H9 (cell line): Measurements from ENCODE around the gene TYMP. TPM values are rescaled to one million over a fixed set of nuclear protein-coding genes. Genes with fewer than 3 reads are reported as not detected.

Experiments
- DNase-seq: peaks from one replicate; pipeline ENCODE4 v3.0.0-alpha.2; 2017
- H2AFZ ChIP-seq: one replicate; pipeline ENCODE4 v1.6.1; 2013; ENCODE audit warnings: mild to moderate bottlenecking, low read length, control low read depth, moderate library complexity
- H2AK5ac ChIP-seq: 2 replicates; pipeline ENCODE4 v1.6.1; 2013; ENCODE audit warnings: low read length, control low read depth, mixed read lengths; ENCODE audit not compliant: insufficient read length
- H2BK120ac ChIP-seq: one replicate; pipeline ENCODE4 v1.6.1; 2013; ENCODE audit warnings: low read depth, mild to moderate bottlenecking, low read length, control low read depth, inconsistent platforms; ENCODE audit not compliant: poor library complexity, severe bottlenecking
- H2BK12ac ChIP-seq: 2 replicates; pipeline ENCODE4 v1.6.1; 2013; ENCODE audit warnings: low read length, control low read depth, mixed read lengths, low read depth; ENCODE audit not compliant: insufficient read length
- H2BK15ac ChIP-seq: 2 replicates; pipeline ENCODE4 v1.6.1; 2013; ENCODE audit warnings: low read depth, low read length, control low read depth
- H2BK20ac ChIP-seq: one replicate; pipeline ENCODE4 v1.6.1; 2013; ENCODE audit warnings: low read depth, mild to moderate bottlenecking, low read length, control low read depth, inconsistent platforms; ENCODE audit not compliant: poor library complexity, severe bottlenecking
- H2BK5ac ChIP-seq: 2 replicates; pipeline ENCODE4 v1.6.1; 2013; ENCODE audit warnings: low read length, control low read depth, mixed read lengths; ENCODE audit not compliant: insufficient read length
- H3K14ac ChIP-seq: 2 replicates; pipeline ENCODE4 v1.6.1; 2013; ENCODE audit warnings: low read length, control low read depth; ENCODE audit not compliant: insufficient read depth
- H3K18ac ChIP-seq: 2 replicates; pipeline ENCODE4 v1.6.1; 2013; ENCODE audit warnings: low read depth, mild to moderate bottlenecking, mixed read lengths, low read length, control low read depth; ENCODE audit not compliant: insufficient read length
- H3K23ac ChIP-seq: 2 replicates; pipeline ENCODE4 v1.6.1; 2013; ENCODE audit warnings: low read length, control low read depth, mixed read lengths, low read depth; ENCODE audit not compliant: insufficient read length
- H3K23me2 ChIP-seq: 2 replicates; pipeline ENCODE4 v1.6.1; 2013; ENCODE audit warnings: low read depth, mild to moderate bottlenecking, mixed read lengths, low read length, control low read depth; ENCODE audit not compliant: insufficient read length, poor library complexity, severe bottlenecking
- H3K27ac ChIP-seq: 2 replicates; pipeline ENCODE4 v1.5.1; 2013; ENCODE audit warnings: low read length, control low read depth, mixed read lengths, low read depth; ENCODE audit not compliant: insufficient read length
- H3K27me3 ChIP-seq: 2 replicates; pipeline ENCODE4 v1.6.1; 2013; ENCODE audit warnings: low read length, control low read depth, inconsistent platforms; ENCODE audit not compliant: insufficient read depth
- H3K4ac ChIP-seq: 2 replicates; pipeline ENCODE4 v1.6.1; 2013; ENCODE audit warnings: low read depth, mild to moderate bottlenecking, control low read depth, inconsistent platforms, low read length, moderate library complexity
- H3K4me1 ChIP-seq: 2 replicates; pipeline ENCODE4 v1.6.1; 2013; ENCODE audit warnings: low read length, control low read depth, inconsistent platforms; ENCODE audit not compliant: insufficient read depth
- H3K4me2 ChIP-seq: 2 replicates; pipeline ENCODE4 v1.6.1; 2013; ENCODE audit warnings: low read length, control low read depth, mixed read lengths; ENCODE audit not compliant: insufficient read length, insufficient read depth
- H3K56ac ChIP-seq: 2 replicates; pipeline ENCODE4 v1.6.1; 2013; ENCODE audit warnings: low read depth, mild to moderate bottlenecking, mixed read lengths, low read length, control low read depth; ENCODE audit not compliant: insufficient read length
- H3K79me1 ChIP-seq: 2 replicates; pipeline ENCODE4 v1.6.1; 2013; ENCODE audit warnings: low read depth, mild to moderate bottlenecking, moderate library complexity, low read length, control low read depth, inconsistent platforms; ENCODE audit not compliant: insufficient read depth, poor library complexity, severe bottlenecking
- H3K79me2 ChIP-seq: 2 replicates; pipeline ENCODE4 v1.6.1; 2013; ENCODE audit warnings: low read length, control low read depth, inconsistent platforms; ENCODE audit not compliant: insufficient read depth
- H3K9ac ChIP-seq: 2 replicates; pipeline ENCODE4 v1.6.1; 2013; ENCODE audit warnings: low read length, control low read depth, mixed read lengths; ENCODE audit not compliant: insufficient read length; ENCODE audit errors: extremely low read depth
- H3K9me3 ChIP-seq: one replicate; pipeline ENCODE4 v1.6.1; 2013; ENCODE audit warnings: low read depth, low read length, inconsistent platforms; ENCODE audit not compliant: control insufficient read depth
- H3T11ph ChIP-seq: one replicate; pipeline ENCODE4 v1.6.1; 2013; ENCODE audit warnings: mild to moderate bottlenecking, low read length, control low read depth, inconsistent platforms
- H4K20me1 ChIP-seq: one replicate; pipeline ENCODE4 v1.6.1; 2013; ENCODE audit not compliant: control insufficient read depth, insufficient read length, insufficient read depth
- H4K5ac ChIP-seq: 2 replicates; pipeline ENCODE4 v1.6.1; 2013; ENCODE audit warnings: low read depth, mild to moderate bottlenecking, mixed read lengths, low read length, control low read depth; ENCODE audit not compliant: insufficient read length
- H4K8ac ChIP-seq: replicated peaks from 2 replicates; pipeline ENCODE4 v1.6.1; 2013; ENCODE audit warnings: low read length, control low read depth, mixed read lengths, low read depth; ENCODE audit not compliant: insufficient read length
- H4K91ac ChIP-seq: 2 replicates; pipeline ENCODE4 v1.6.1; 2013; ENCODE audit warnings: low read depth, mild to moderate bottlenecking, moderate library complexity, mixed read lengths, low read length, control low read depth; ENCODE audit not compliant: insufficient read length
- H3K27ac Mint-ChIP-seq, 3 experiments: 2 replicates in 2 of 3; 3 replicates in 1 of 3; pipeline ENCODE4 v1.8.0; 2020 to 2021; ENCODE audit warnings: mixed read lengths in 3 of 3, mild to moderate bottlenecking in 1 of 3, moderate library complexity in 1 of 3
- H3K27me3 Mint-ChIP-seq: 2 replicates; pipeline ENCODE4 v1.8.0; 2021; ENCODE audit warnings: low read depth, mild to moderate bottlenecking, moderate library complexity, mixed read lengths
- H3K36me3 Mint-ChIP-seq, 3 experiments: 2 replicates in 2 of 3; 3 replicates in 1 of 3; pipeline ENCODE4 v1.8.0; 2020 to 2021; ENCODE audit warnings: low read depth in 3 of 3, mixed read lengths in 3 of 3; ENCODE audit not compliant: insufficient read depth in 1 of 3
- H3K4me1 Mint-ChIP-seq, 2 experiments: 2 replicates each; pipeline ENCODE4 v1.8.0; 2020; ENCODE audit warnings: mixed read lengths in 2 of 2
- H3K4me3 Mint-ChIP-seq, 2 experiments: 2 replicates in 1 of 2; 3 replicates in 1 of 2; pipeline ENCODE4 v1.8.0; 2020 to 2021; ENCODE audit warnings: mild to moderate bottlenecking in 2 of 2, mixed read lengths in 2 of 2, moderate library complexity in 1 of 2
- H3K9me3 Mint-ChIP-seq, 2 experiments: 2 replicates in 1 of 2; 3 replicates in 1 of 2; pipeline ENCODE4 v1.8.0; 2020; ENCODE audit warnings: mild to moderate bottlenecking in 2 of 2, mixed read lengths in 2 of 2, moderate library complexity in 1 of 2
- WGBS: extraction: QIAGEN DNeasy Blood & Tissue Kit; methylation state at CpG from one replicate; pipeline ENCODE4 v1.1.7; 2013; ENCODE audit warnings: missing lambda C conversion rate, low lambda C conversion rate, mixed read lengths; ENCODE audit not compliant: insufficient read length; ENCODE audit errors: extremely low coverage; 5-methylcytosine and 5-hydroxymethylcytosine counted together
- total RNA-seq: library from RNA; stranded (reverse); gene quantifications from 2 replicates; pipeline ENCODE4 v1.2.1, GENCODE V29; 2021
- TF ChIP-seq, protein P1 (sequence below): fragments of 200-600 bp; sonication (generic); conservative IDR thresholded peaks from 3 replicates; pipeline ENCODE4 v1.8.0; 2021; ENCODE audit warnings: antibody characterized with exemption, mild to moderate bottlenecking

The TYMP gene
- total RNA-seq, 1 experiment from 2014 or later: 1.0 TPM

DNA sequence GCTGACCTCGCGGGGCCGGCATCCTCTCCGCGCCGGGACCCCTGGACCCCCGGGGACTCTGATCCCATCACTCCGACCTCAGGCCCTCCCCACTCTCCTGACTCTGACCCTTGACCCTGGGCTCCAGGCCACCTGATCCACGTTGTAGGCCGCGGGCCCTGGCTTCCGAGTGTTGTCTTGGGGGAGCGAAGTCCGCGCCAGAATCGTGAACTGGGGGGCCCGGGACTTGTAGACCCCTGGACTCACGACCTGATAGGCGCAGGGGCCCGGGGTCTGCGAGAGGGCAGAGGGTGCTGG lies 716 bp upstream of the TYMP start:
- no peak overlapping the region for H2BK5ac ChIP-seq
- H3K4ac ChIP-seq: no peak overlapping the region
- no peaks in the 10 kb centered on the region for H4K20me1 ChIP-seq
- 0 out of 2 replicates have a peak overlapping the region, but pooled peaks have one; percentile 77 for H3K14ac ChIP-seq
- H3K23me2 ChIP-seq: peaks cover 18% of the 10 kb centered on the region
- H3K27me3 ChIP-seq: peaks cover 37% of the 10 kb centered on the region; the same call in 1 of the 2 replicates
- Mint-ChIP-seq H3K4me3 (peak overlapping the region; percentile 56 to 77), H3K27me3 (peaks cover 75% of the 10 kb centered on the region), H3K9me3 (no peaks in the 10 kb centered on the region; a peak in 1 of 5 replicates), H3K27ac (no peak overlapping the region), H3K4me1 (peaks cover 15 to 20% of the 10 kb centered on the region in 2 experiments), H3K36me3 (no peaks in the 10 kb centered on the region; a peak in 1 of 7 replicates)
- no peak for DNase-seq
- H3K79me2 ChIP-seq: no peaks in the 10 kb centered on the region
- no peak overlapping the region for H4K91ac ChIP-seq
- no peak overlapping the region for H2BK12ac ChIP-seq
- H3K4me1 ChIP-seq: no peaks in the 10 kb centered on the region
- no peak overlapping the region for H3K18ac ChIP-seq
- no peak overlapping the region for H2BK15ac ChIP-seq
- H4K5ac ChIP-seq: no peak overlapping the region
- no peak overlapping the region for H3K27ac ChIP-seq
- no peaks in the 10 kb centered on the region for H3K79me1 ChIP-seq
- H2BK20ac ChIP-seq: no peak overlapping the region
- H2AFZ ChIP-seq: no peak overlapping the region
- no peak overlapping the region for H2BK120ac ChIP-seq
- peak overlapping the region; percentile 34 for H3K4me2 ChIP-seq
- no peak overlapping the region for H2AK5ac ChIP-seq
- H4K8ac ChIP-seq: no peak overlapping the region
- no peaks in the 10 kb centered on the region for H3K9me3 ChIP-seq
- TF ChIP-seq, protein P1, sequence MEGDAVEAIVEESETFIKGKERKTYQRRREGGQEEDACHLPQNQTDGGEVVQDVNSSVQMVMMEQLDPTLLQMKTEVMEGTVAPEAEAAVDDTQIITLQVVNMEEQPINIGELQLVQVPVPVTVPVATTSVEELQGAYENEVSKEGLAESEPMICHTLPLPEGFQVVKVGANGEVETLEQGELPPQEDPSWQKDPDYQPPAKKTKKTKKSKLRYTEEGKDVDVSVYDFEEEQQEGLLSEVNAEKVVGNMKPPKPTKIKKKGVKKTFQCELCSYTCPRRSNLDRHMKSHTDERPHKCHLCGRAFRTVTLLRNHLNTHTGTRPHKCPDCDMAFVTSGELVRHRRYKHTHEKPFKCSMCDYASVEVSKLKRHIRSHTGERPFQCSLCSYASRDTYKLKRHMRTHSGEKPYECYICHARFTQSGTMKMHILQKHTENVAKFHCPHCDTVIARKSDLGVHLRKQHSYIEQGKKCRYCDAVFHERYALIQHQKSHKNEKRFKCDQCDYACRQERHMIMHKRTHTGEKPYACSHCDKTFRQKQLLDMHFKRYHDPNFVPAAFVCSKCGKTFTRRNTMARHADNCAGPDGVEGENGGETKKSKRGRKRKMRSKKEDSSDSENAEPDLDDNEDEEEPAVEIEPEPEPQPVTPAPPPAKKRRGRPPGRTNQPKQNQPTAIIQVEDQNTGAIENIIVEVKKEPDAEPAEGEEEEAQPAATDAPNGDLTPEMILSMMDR: no peak
- no peak overlapping the region for H3K56ac ChIP-seq
- no peak overlapping the region for H3K9ac ChIP-seq
- H3T11ph ChIP-seq: no peak overlapping the region
- no CpG with 5 or more reads among the region's 21 CpGs for WGBS
- no peak overlapping the region for H3K23ac ChIP-seq
